HepG2 (cell line): ENCODE data around the gene PASK. TPM values are rescaled to one million over a fixed set of nuclear protein-coding genes. Genes with fewer than 3 reads are reported as not detected.
A peak's percentile ranks its signal among the peaks of the same experiment; 100 is the strongest.

Experiments
- ATAC-seq: fragments of 200-7000 bp; cut with Tn5 transposase; 3 replicates; pipeline ENCODE4 v1.9.1; 2020; ENCODE audit warnings: mild to moderate bottlenecking, moderate library complexity
- BruUV-seq: library from RNA; stranded (reverse); fragments of 400-500 nt; replicated peaks from 2 replicates; lab custom pipeline; 2021; lab: Mats Ljungman, UMichigan
- CTCF ChIA-PET: fragments of 300-600 bp; formaldehyde crosslinking; extraction: SDS; loops from one replicate; lab custom pipeline; 2021; ENCODE audit warnings: low total read pairs, inconsistent platforms, low intra/inter-chr PET ratio; lab: Yijun Ruan, JAX
- POLR2A ChIA-PET: fragments of 350-600 bp; sonication (Branson Sonifier 250); formaldehyde crosslinking; loops from one replicate; lab custom pipeline; 2020; ENCODE audit warnings: antibody characterized with exemption, inconsistent platforms; lab: Yijun Ruan, JAX
- DNase-seq: peaks from one replicate; pipeline ENCODE4 v3.0.0-alpha.2; 2015; ENCODE audit warnings: low spot score
- FAIRE-seq: peaks from 3 replicates; lab custom pipeline; 2011; peaks lifted over from hg19 to GRCh38; lab: Jason Lieb, UNC
- H2AFZ ChIP-seq: one replicate; pipeline ENCODE4 v1.6.1; 2011; ENCODE audit warnings: low read length, inconsistent platforms
- H3K27ac ChIP-seq: fragments of 300-600 bp; 3 replicates; pipeline ENCODE4 v1.8.0; 2011; ENCODE audit warnings: mixed run types, mild to moderate bottlenecking, mixed read lengths, low read length, inconsistent platforms; ENCODE audit not compliant: insufficient read depth; ENCODE audit errors: extremely low read length
- H3K27me3 ChIP-seq, 2 experiments: fragments of 200-600 bp in 1 of 2; 2 replicates in 1 of 2; 3 replicates in 1 of 2; pipeline versions ENCODE4 v1.6.0 to v1.8.0; 2011; ENCODE audit warnings: low read length in 2 of 2, mild to moderate bottlenecking in 2 of 2, moderate library complexity in 2 of 2, inconsistent platforms in 1 of 2; ENCODE audit not compliant: insufficient read depth in 2 of 2, control insufficient read depth in 1 of 2
- H3K36me3 ChIP-seq, 2 experiments: fragments of 200-600 bp in 1 of 2; replicated peaks in 1 of 2; 2 replicates in 1 of 2; 3 replicates in 1 of 2; pipeline versions ENCODE4 v1.5.1 to v1.8.0; 2011; ENCODE audit warnings: low read length in 2 of 2, inconsistent platforms in 1 of 2; ENCODE audit not compliant: insufficient read depth in 2 of 2, control insufficient read depth in 1 of 2
- H3K4me1 ChIP-seq: 2 replicates; pipeline ENCODE4 v1.5.1; 2012; ENCODE audit warnings: low read length, inconsistent platforms; ENCODE audit not compliant: insufficient read depth
- H3K4me2 ChIP-seq: 2 replicates; pipeline ENCODE4 v1.6.0; 2011; ENCODE audit warnings: low read depth, low read length, inconsistent platforms
- H3K4me3 ChIP-seq, 3 experiments: fragments of 200-600 bp in 1 of 3; sonication (generic), shearing (Covaris generic) in 1 of 3; replicated peaks in 1 of 3; 2 replicates each; pipeline ENCODE4 v1.5.1; 2011 to 2016; ENCODE audit warnings: low read length in 3 of 3, inconsistent platforms in 2 of 3, low read depth in 2 of 3, mild to moderate bottlenecking in 2 of 3, control low read depth in 1 of 3, mixed read lengths in 1 of 3; ENCODE audit not compliant: insufficient read depth in 1 of 3
- H3K79me2 ChIP-seq: one replicate; pipeline ENCODE4 v1.6.1; 2011; ENCODE audit warnings: low read length, inconsistent platforms; ENCODE audit not compliant: insufficient read depth
- H3K9ac ChIP-seq: 2 replicates; pipeline ENCODE4 v1.6.0; 2011; ENCODE audit warnings: mild to moderate bottlenecking, low read depth, low read length, inconsistent platforms; ENCODE audit not compliant: insufficient read depth
- H3K9me3 ChIP-seq: 2 replicates; pipeline ENCODE4 v1.5.1; 2012; ENCODE audit warnings: mild to moderate bottlenecking, low read length
- H4K20me1 ChIP-seq: 2 replicates; pipeline ENCODE4 v1.6.0; 2011; ENCODE audit warnings: inconsistent platforms, mild to moderate bottlenecking, low read length, moderate library complexity; ENCODE audit not compliant: insufficient read depth
- JUNB ChIP-seq: sonication (generic); formaldehyde crosslinking; IDR thresholded peaks from 2 replicates; pipeline ENCODE4 v1.8.0; 2022; ENCODE audit warnings: missing genetic modification reagents, mild to moderate bottlenecking, borderline replicate concordance
- PCBP1 ChIP-seq: fragments of 200-400 bp; formaldehyde crosslinking; IDR thresholded peaks from 2 replicates; pipeline ENCODE4 v1.6.1; 2017; ENCODE audit warnings: mild to moderate bottlenecking, low read depth, low read length, borderline replicate concordance
- ZSCAN30 ChIP-seq: sonication (generic); formaldehyde crosslinking; IDR thresholded peaks from 2 replicates; pipeline ENCODE4 v1.5.0; 2020; ENCODE audit warnings: mild to moderate bottlenecking, missing genetic modification reagents
- WGBS: methylation state at CpG from one replicate; pipeline ENCODE4 v1.1.6; 2017; ENCODE audit warnings: low lambda C conversion rate; 5-methylcytosine and 5-hydroxymethylcytosine counted together
- in situ Hi-C: cut with HindIII; loops from 2 replicates; pipeline ENCODE4 v1.10.0; 2017; ENCODE audit warnings: low pct_unique_long_range_greater_than_20kb; ENCODE audit not compliant: extremely low pct_ligation_motif_present
- intact Hi-C: fragments of 100-400 bp; cut with micrococcal nuclease; formaldehyde crosslinking; loops from one replicate; pipeline ENCODE4 v1.10.0; 2022; ENCODE audit not compliant: unreplicated experiment
- polyA plus RNA-seq, 8 experiments: library from polyadenylated mRNA; depleted of rRNA in 3 of 8; stranded (reverse) in 7 of 8; unstranded in 1 of 8; fragments of >200 nt; fragmentation: Illumina TruSeq in 4 of 8; extraction: Trizol in 4 of 8; gene quantifications; 2 replicates each; pipeline versions ENCODE4 v1.2.1 to v1.2.3, GENCODE V29; 2011 to 2016; ENCODE audit warnings: low read depth in 4 of 8, missing spikeins in 1 of 8, mixed read lengths in 1 of 8; ENCODE audit not compliant: insufficient read depth in 1 of 8
- total RNA-seq, 5 experiments: library from RNA; depleted of rRNA; stranded (reverse); fragments of >200 nt; fragmentation: Illumina TruSeq; extraction: Trizol; gene quantifications; 2 replicates each; pipeline ENCODE4 v1.2.3, GENCODE V29; 2016; ENCODE audit warnings: low read depth in 1 of 5
- TF ChIP-seq, protein P1 (sequence below): sonication (generic); formaldehyde crosslinking; IDR thresholded peaks from 2 replicates; pipeline ENCODE4 v1.9.0; 2022; ENCODE audit warnings: missing genetic modification reagents, mild to moderate bottlenecking, borderline replicate concordance
- TF ChIP-seq, protein P2 (sequence below): sonication (generic); formaldehyde crosslinking; IDR thresholded peaks from 2 replicates; pipeline ENCODE4 v1.8.1; 2023; ENCODE audit warnings: mild to moderate bottlenecking, inconsistent platforms, moderate library complexity, missing genetic modification reagents, borderline replicate concordance
- TF ChIP-seq, protein P3 (sequence below): sonication (generic); formaldehyde crosslinking; IDR thresholded peaks from 2 replicates; pipeline ENCODE4 v1.5.0; 2020; ENCODE audit warnings: mild to moderate bottlenecking, missing genetic modification reagents, moderate library complexity

PASK gene
- total and polyA plus RNA-seq, 2 of the 13 experiments (the other 11 are each of a cell fraction or from before 2014, with no cell fraction given): 6.9 to 17.0 TPM

DNA sequence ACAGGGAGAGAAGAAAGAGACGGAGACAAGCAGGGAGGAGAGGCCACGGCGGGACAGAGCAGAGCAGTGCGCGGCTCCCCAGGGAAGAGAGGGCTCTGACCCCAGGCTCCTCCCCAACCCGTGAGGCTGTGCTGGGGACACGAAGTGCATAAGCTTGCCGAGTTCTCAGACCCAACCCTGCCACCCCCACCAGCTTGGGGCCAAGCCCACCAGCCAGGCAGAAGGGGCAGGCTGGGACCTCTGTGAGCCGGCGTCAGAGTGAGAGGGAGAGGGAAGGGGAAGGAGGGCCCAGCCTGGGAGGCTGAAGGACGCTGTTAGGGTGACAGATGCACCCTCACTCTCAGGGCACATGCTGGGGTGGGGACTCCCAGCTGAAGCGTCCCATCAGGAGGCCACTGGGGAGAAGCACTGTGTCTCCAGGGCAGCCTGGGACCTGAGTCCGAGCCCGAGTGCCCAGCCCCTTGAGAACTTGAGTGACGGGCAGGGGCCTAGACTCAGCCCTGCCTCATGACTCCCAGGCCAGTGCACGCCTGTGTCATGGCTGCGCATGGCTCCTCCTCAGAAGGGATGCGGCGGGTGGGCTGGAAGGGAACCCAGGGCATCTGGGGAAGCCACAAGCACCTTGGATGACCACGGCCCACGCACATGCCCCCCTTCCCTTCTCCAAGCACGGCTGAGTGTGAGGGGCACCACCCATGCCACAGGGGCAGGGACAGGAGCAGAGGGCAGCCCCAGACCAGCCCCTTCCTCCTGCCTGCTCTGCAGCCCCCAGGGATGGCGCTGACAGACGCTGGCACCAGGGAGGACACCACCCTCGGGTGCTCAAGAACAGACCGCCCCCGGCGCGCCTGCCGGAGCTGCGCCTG lies 78.2 kb downstream of the PASK start:
- Histone ChIP-seq H3K4me3 (no peak overlapping the region), H3K79me2 (no peaks in the 10 kb centered on the region), H3K4me2 (no peak overlapping the region), H3K27ac (no peak overlapping the region), H3K27me3 (peaks cover 15 to 42% of the 10 kb centered on the region in 2 experiments), H3K4me1 (peaks cover 23% of the 10 kb centered on the region; the same call in 1 of the 2 replicates), H3K9me3 (no peaks in the 10 kb centered on the region), H3K9ac (no peak overlapping the region), H2AFZ (no peak overlapping the region), H4K20me1 (no peaks in the 10 kb centered on the region; the same call in 1 of the 2 replicates), H3K36me3 (peaks cover 1 to 4% of the 10 kb centered on the region in 2 experiments; a peak in 1 of 5 replicates)
- no peak for ATAC-seq
- ChIA-PET POLR2A (no interaction called here), CTCF (no interaction called here)
- no peak for FAIRE-seq
- BruUV-seq: no TSS peak
- in situ Hi-C loops (no loop called here), intact Hi-C loops (no loop called here)
- 62% methylated on average over 21 of the region's 31 CpGs for WGBS
- TF ChIP-seq JUNB (CRISPR knock-in tag): no peak
- no peak for TF ChIP-seq ZSCAN30 (CRISPR knock-in tag)
- TF ChIP-seq PCBP1: 0 out of 2 replicates have a peak, but pooled peaks have one; percentile 41
- DNase-seq: no peak

DNA sequence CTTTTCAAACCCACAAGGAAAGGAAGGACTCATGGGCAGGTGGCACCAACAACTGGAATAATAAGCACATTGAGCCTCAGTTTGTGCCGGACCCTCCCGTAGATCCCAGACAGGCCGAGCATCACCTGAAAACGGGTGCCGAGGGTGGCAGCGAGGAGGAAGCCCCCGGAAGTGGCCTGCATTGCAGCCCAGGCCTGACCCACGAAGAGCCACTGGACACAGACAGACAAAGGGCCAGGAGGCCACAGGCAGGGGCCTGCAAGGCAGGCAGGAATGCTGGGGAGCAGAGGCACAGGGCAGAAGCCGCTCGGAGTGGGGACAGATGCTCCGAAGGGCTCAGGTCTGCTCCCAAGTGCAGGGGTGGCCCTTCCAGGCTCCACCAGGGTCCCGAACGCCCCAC lies 78.9 kb downstream of the PASK start:
- Histone ChIP-seq H3K27me3 (peaks cover 15 to 44% of the 10 kb centered on the region in 2 experiments), H3K4me3 (no peak overlapping the region), H3K4me1 (peaks cover 23% of the 10 kb centered on the region; the same call in 1 of the 2 replicates), H3K36me3 (peaks cover 1 to 4% of the 10 kb centered on the region in 2 experiments; a peak in 1 of 5 replicates), H3K79me2 (no peaks in the 10 kb centered on the region), H3K9ac (no peak overlapping the region), H2AFZ (no peak overlapping the region), H4K20me1 (no peaks in the 10 kb centered on the region; the same call in 1 of the 2 replicates), H3K9me3 (no peaks in the 10 kb centered on the region), H3K4me2 (no peak overlapping the region), H3K27ac (no peak overlapping the region)
- FAIRE-seq (no peak), ATAC-seq (no peak), DNase-seq (no peak)
- ChIA-PET CTCF (no interaction called here), POLR2A (no interaction called here)
- TF ChIP-seq, protein P1, sequence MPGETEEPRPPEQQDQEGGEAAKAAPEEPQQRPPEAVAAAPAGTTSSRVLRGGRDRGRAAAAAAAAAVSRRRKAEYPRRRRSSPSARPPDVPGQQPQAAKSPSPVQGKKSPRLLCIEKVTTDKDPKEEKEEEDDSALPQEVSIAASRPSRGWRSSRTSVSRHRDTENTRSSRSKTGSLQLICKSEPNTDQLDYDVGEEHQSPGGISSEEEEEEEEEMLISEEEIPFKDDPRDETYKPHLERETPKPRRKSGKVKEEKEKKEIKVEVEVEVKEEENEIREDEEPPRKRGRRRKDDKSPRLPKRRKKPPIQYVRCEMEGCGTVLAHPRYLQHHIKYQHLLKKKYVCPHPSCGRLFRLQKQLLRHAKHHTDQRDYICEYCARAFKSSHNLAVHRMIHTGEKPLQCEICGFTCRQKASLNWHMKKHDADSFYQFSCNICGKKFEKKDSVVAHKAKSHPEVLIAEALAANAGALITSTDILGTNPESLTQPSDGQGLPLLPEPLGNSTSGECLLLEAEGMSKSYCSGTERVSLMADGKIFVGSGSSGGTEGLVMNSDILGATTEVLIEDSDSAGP (CRISPR knock-in tag): no peak
- TF ChIP-seq, protein P2, sequence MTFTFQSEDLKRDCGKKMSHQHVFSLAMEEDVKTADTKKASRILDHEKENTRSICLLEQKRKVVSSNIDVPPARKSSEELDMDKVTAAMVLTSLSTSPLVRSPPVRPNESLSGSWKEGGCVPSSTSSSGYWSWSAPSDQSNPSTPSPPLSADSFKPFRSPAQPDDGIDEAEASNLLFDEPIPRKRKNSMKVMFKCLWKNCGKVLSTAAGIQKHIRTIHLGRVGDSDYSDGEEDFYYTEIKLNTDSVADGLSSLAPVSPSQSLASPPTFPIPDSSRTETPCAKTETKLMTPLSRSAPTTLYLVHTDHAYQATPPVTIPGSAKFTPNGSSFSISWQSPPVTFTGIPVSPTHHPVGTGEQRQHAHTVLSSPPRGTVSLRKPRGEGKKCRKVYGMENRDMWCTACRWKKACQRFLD (CRISPR knock-in tag): no peak
- TF ChIP-seq, protein P3, sequence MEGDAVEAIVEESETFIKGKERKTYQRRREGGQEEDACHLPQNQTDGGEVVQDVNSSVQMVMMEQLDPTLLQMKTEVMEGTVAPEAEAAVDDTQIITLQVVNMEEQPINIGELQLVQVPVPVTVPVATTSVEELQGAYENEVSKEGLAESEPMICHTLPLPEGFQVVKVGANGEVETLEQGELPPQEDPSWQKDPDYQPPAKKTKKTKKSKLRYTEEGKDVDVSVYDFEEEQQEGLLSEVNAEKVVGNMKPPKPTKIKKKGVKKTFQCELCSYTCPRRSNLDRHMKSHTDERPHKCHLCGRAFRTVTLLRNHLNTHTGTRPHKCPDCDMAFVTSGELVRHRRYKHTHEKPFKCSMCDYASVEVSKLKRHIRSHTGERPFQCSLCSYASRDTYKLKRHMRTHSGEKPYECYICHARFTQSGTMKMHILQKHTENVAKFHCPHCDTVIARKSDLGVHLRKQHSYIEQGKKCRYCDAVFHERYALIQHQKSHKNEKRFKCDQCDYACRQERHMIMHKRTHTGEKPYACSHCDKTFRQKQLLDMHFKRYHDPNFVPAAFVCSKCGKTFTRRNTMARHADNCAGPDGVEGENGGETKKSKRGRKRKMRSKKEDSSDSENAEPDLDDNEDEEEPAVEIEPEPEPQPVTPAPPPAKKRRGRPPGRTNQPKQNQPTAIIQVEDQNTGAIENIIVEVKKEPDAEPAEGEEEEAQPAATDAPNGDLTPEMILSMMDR: no peak
- BruUV-seq: no TSS peak
- intact Hi-C loops: no loop called here
- in situ Hi-C loops: no loop called here
- 61% methylated on average over 13 of the region's 13 CpGs for WGBS
